Measurements from ENCODE around the gene AHCY. TPM values are rescaled to one million over a fixed set of nuclear protein-coding genes. Genes with fewer than 3 reads are reported as not detected.
"Not testable (repeated sequence)": the region's sequence is repeated elsewhere in the genome, so short reads cannot be mapped to it uniquely, and the experiment has no call there.

Gene AHCY
- total RNA-seq, 2 donors from 2014 or later = 271 to 350 TPM

DNA sequence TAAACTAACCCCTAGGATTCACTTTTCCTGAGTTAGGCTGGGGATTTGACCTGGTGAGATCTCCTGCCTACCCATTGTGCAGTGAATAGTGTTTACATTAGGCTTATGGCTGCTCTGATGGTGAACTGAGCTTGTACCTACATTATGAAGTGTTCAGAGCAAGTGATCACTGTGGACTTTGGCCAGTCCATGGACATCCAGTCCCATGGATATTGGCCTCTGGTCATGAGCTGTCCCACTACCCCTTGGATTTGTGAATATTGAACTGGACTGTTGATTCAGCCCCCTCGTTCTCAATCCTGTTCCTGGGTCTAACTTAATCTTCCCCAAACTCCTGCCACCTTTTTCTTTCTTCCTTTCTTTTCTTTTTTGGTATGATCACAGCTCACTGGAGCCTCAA is 48.2 kb downstream of the AHCY start:
- Mint-ChIP-seq H3K27me3 (ENCODE audit: insufficient read depth) (no peaks in the 10 kb centered on the region), H3K27ac (no peak overlapping the region), H3K9me3 (peaks cover 6% of the 10 kb centered on the region), H3K36me3 (ENCODE audit: low read depth) (peaks cover 2% of the 10 kb centered on the region), H3K4me1 (peaks cover 26% of the 10 kb centered on the region), H3K4me3 (no peak overlapping the region)
- no peak for DNase-seq
- Histone ChIP-seq H3K4me1 (ENCODE audit: control insufficient read depth, insufficient read depth, low read length) (peaks cover 4% of the 10 kb centered on the region), H3K27me3 (ENCODE audit: control insufficient read depth, insufficient read depth, low read length, poor library complexity, severe bottlenecking) (no peaks in the 10 kb centered on the region), H3K9ac (ENCODE audit: extremely low read depth, low read length, poor library complexity, severe bottlenecking) (no peak overlapping the region), H3K36me3 (ENCODE audit: control insufficient read depth, insufficient read depth, low read length) (no peaks in the 10 kb centered on the region), H3K9me3 (ENCODE audit: control insufficient read depth, low read length) (no peaks in the 10 kb centered on the region), H3K4me3 (ENCODE audit: low read length) (no peak overlapping the region), H3K27ac (ENCODE audit: low read depth, low read length) (no peak overlapping the region)
- TF ChIP-seq, protein P1, sequence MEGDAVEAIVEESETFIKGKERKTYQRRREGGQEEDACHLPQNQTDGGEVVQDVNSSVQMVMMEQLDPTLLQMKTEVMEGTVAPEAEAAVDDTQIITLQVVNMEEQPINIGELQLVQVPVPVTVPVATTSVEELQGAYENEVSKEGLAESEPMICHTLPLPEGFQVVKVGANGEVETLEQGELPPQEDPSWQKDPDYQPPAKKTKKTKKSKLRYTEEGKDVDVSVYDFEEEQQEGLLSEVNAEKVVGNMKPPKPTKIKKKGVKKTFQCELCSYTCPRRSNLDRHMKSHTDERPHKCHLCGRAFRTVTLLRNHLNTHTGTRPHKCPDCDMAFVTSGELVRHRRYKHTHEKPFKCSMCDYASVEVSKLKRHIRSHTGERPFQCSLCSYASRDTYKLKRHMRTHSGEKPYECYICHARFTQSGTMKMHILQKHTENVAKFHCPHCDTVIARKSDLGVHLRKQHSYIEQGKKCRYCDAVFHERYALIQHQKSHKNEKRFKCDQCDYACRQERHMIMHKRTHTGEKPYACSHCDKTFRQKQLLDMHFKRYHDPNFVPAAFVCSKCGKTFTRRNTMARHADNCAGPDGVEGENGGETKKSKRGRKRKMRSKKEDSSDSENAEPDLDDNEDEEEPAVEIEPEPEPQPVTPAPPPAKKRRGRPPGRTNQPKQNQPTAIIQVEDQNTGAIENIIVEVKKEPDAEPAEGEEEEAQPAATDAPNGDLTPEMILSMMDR (conservative IDR thresholded peaks at IDR 0.05) = no peak
- WGBS, 2 experiments (ENCODE audit: insufficient coverage in 1 of 2, insufficient read length in 1 of 2) = 67 to 81% methylated on average over 1 of the region's 1 CpG

GRCh38 chr20:34252431-34253086 is 50.6 kb downstream of the AHCY start:
- not testable (repeated sequence) for H3K4me1 ChIP-seq (ENCODE audit: control insufficient read depth, insufficient read depth, low read length); H3K27me3 Mint-ChIP-seq (ENCODE audit: insufficient read depth); H3K27me3 ChIP-seq (ENCODE audit: control insufficient read depth, insufficient read depth, low read length, poor library complexity, severe bottlenecking); H3K9me3 ChIP-seq (ENCODE audit: control insufficient read depth, low read length); H3K36me3 Mint-ChIP-seq (ENCODE audit: low read depth); H3K9me3 Mint-ChIP-seq; H3K4me3 ChIP-seq (ENCODE audit: low read length); H3K36me3 ChIP-seq (ENCODE audit: control insufficient read depth, insufficient read depth, low read length); H3K9ac ChIP-seq (ENCODE audit: extremely low read depth, low read length, poor library complexity, severe bottlenecking); H3K4me3 Mint-ChIP-seq; DNase-seq; H3K27ac ChIP-seq (ENCODE audit: low read depth, low read length)
- 75 to 84% methylated on average over 4 to 7 of the region's 7 CpGs for WGBS, 2 experiments (ENCODE audit: insufficient coverage in 1 of 2, insufficient read length in 1 of 2)
- H3K27ac Mint-ChIP-seq = peak overlapping the region; percentile 5
- H3K4me1 Mint-ChIP-seq = peaks cover 31% of the 10 kb centered on the region

DNA sequence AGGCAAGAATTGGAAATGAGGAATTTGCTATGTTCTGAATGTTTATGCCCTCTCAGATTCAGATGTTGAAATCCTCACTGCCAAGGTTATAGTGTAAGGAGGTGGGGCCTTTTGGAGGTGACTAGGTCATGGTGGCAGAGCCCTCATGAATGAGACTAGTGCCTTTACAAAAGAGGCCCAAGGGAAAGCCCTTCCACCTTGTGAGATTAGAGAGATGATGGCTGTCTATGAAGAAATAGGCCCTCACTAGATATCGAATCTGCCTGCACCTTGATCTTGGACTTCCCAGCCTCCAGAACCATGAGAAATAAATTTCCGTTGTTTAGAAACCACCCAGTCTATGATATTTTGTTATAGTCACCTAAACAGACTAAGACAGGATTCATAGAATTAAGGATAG is 51.5 kb downstream of the AHCY start:
- Mint-ChIP-seq H3K4me3 (no peak overlapping the region), H3K9me3 (peaks cover 6% of the 10 kb centered on the region), H3K36me3 (ENCODE audit: low read depth) (peaks cover 2% of the 10 kb centered on the region), H3K27me3 (ENCODE audit: insufficient read depth) (no peaks in the 10 kb centered on the region), H3K4me1 (peaks cover 27% of the 10 kb centered on the region), H3K27ac (no peak overlapping the region)
- Histone ChIP-seq H3K4me3 (ENCODE audit: low read length) (no peak overlapping the region), H3K36me3 (ENCODE audit: control insufficient read depth, insufficient read depth, low read length) (no peaks in the 10 kb centered on the region), H3K27me3 (ENCODE audit: control insufficient read depth, insufficient read depth, low read length, poor library complexity, severe bottlenecking) (no peaks in the 10 kb centered on the region), H3K9ac (ENCODE audit: extremely low read depth, low read length, poor library complexity, severe bottlenecking) (no peak overlapping the region), H3K27ac (ENCODE audit: low read depth, low read length) (no peak overlapping the region), H3K4me1 (ENCODE audit: control insufficient read depth, insufficient read depth, low read length) (peaks cover 4% of the 10 kb centered on the region), H3K9me3 (ENCODE audit: control insufficient read depth, low read length) (no peaks in the 10 kb centered on the region)
- TF ChIP-seq, protein P1 (conservative IDR thresholded peaks at IDR 0.05) = no peak
- WGBS, 2 experiments (ENCODE audit: insufficient coverage in 1 of 2, insufficient read length in 1 of 2) = 88% methylated on average over 2 of the region's 2 CpGs; no CpG with 5 or more reads in 1 of the 2 experiments
- DNase-seq = no peak

GRCh38 chr20:34250005-34250404 is 53.1 kb downstream of the AHCY start:
- Mint-ChIP-seq H3K27ac (no peak overlapping the region), H3K36me3 (ENCODE audit: low read depth) (peaks cover 2% of the 10 kb centered on the region), H3K4me3 (no peak overlapping the region), H3K4me1 (peaks cover 20% of the 10 kb centered on the region), H3K9me3 (peaks cover 6% of the 10 kb centered on the region), H3K27me3 (ENCODE audit: insufficient read depth) (no peaks in the 10 kb centered on the region)
- no peak for DNase-seq
- H3K4me1 ChIP-seq (ENCODE audit: control insufficient read depth, insufficient read depth, low read length) = peaks cover 4% of the 10 kb centered on the region
- H3K4me3 ChIP-seq (ENCODE audit: low read length) = no peak overlapping the region
- no peaks in the 10 kb centered on the region for H3K36me3 ChIP-seq (ENCODE audit: control insufficient read depth, insufficient read depth, low read length)
- H3K9me3 ChIP-seq (ENCODE audit: control insufficient read depth, low read length) = no peaks in the 10 kb centered on the region
- H3K9ac ChIP-seq (ENCODE audit: extremely low read depth, low read length, poor library complexity, severe bottlenecking) = no peak overlapping the region
- H3K27ac ChIP-seq (ENCODE audit: low read depth, low read length) = no peak overlapping the region
- TF ChIP-seq, protein P1 (conservative IDR thresholded peaks at IDR 0.05) = no peak
- H3K27me3 ChIP-seq (ENCODE audit: control insufficient read depth, insufficient read depth, low read length, poor library complexity, severe bottlenecking) = no peaks in the 10 kb centered on the region

All from endodermal cell (in vitro differentiated cells).